ENCODE results near the gene CENPE. TPM values are rescaled to one million over a fixed set of nuclear protein-coding genes. Genes with fewer than 3 reads are reported as not detected.
"Not testable (repeated sequence)": the region's sequence is repeated elsewhere in the genome, so short reads cannot be mapped to it uniquely, and the experiment has no call there.

Gene CENPE
- not detected for total RNA-seq

- Histone ChIP-seq H3K4me1 (peaks cover 0 to 5% of the 10 kb centered on the region in 2 donors), H3K4me3 (peak within 1 kb of the TSS; percentile 61 to 99), H3K27ac (peak within 1 kb of the TSS; percentile 56 to 67), H3K36me3 (no peaks in the 10 kb centered on the region), H3K27me3 (no peaks in the 10 kb centered on the region), H3K9me3 (no peaks in the 10 kb centered on the region)
- no peak for TF ChIP-seq CTCF (IDR thresholded peaks at IDR 0.05)
- intact Hi-C loops (cut with DNase I): loop anchor here (2.0 to 10.0 kb wide), 3 partner anchors 176 to 1853 kb away; partner anchors contain the start of gene PPP3CA
- peak; percentile 36 to 91 for DNase-seq (ENCODE audit: low spot score in 2 of 2)
Observed at GRCh38 chr4:103198111-103198765, at the start of gene CENPE. CENPE (minus strand) TSS chr4:103198343; CDS start chr4:103198319, 24 bp downstream.

- H3K4me3 ChIP-seq: no peak overlapping the region
- no peak for DNase-seq (ENCODE audit: low spot score in 2 of 2)
- TF ChIP-seq CTCF (IDR thresholded peaks at IDR 0.05): no peak
- no peaks in the 10 kb centered on the region for H3K4me1 ChIP-seq
- no peaks in the 10 kb centered on the region for H3K27me3 ChIP-seq
- no peak overlapping the region for H3K27ac ChIP-seq
- no peaks in the 10 kb centered on the region for H3K36me3 ChIP-seq
- intact Hi-C loops (cut with DNase I): no loop called here
- no peaks in the 10 kb centered on the region for H3K9me3 ChIP-seq
Observed at GRCh38 chr4:103244251-103244650, 46.1 kb upstream of the CENPE start.

GRCh38 chr4:103230938-103231337, 32.8 kb upstream of the CENPE start:
- H3K9me3 ChIP-seq; H3K4me1 ChIP-seq; H3K36me3 ChIP-seq; intact Hi-C loops (cut with DNase I); DNase-seq (ENCODE audit: low spot score in 2 of 2); H3K27me3 ChIP-seq; H3K27ac ChIP-seq; H3K4me3 ChIP-seq: not testable (repeated sequence)

- H3K4me1 ChIP-seq; H3K27me3 ChIP-seq; intact Hi-C loops (cut with DNase I); H3K4me3 ChIP-seq; DNase-seq (ENCODE audit: low spot score in 2 of 2); H3K9me3 ChIP-seq; H3K36me3 ChIP-seq; H3K27ac ChIP-seq: not testable (repeated sequence)
Observed at GRCh38 chr4:103223556-103223955, 25.4 kb upstream of the CENPE start.

- Histone ChIP-seq H3K27me3 (no peaks in the 10 kb centered on the region), H3K4me3 (no peak overlapping the region), H3K27ac (no peak overlapping the region), H3K4me1 (no peaks in the 10 kb centered on the region), H3K36me3 (no peaks in the 10 kb centered on the region), H3K9me3 (no peaks in the 10 kb centered on the region)
- no peak for DNase-seq (ENCODE audit: low spot score in 2 of 2)
- intact Hi-C loops (cut with DNase I): no loop called here
- no peak for TF ChIP-seq CTCF (IDR thresholded peaks at IDR 0.05)
Observed at GRCh38 chr4:103207673-103208072, 9.5 kb upstream of the CENPE start.

- H3K36me3 ChIP-seq: no peaks in the 10 kb centered on the region
- TF ChIP-seq CTCF (IDR thresholded peaks at IDR 0.05): no peak
- no peak for DNase-seq (ENCODE audit: low spot score in 2 of 2)
Observed at GRCh38 chr4:103204111-103204510, 6.0 kb upstream of the CENPE start.

GRCh38 chr4:103201724-103202123, 3.6 kb upstream of the CENPE start:
- TF ChIP-seq CTCF (IDR thresholded peaks at IDR 0.05): no peak

More at GRCh38 chr4:103204111-103204510, 6.0 kb upstream of the CENPE start:
- intact Hi-C loops (cut with DNase I): no loop called here
- H3K27ac ChIP-seq: no peak overlapping the region
- no peaks in the 10 kb centered on the region for H3K9me3 ChIP-seq
- no peaks in the 10 kb centered on the region for H3K27me3 ChIP-seq
- H3K4me3 ChIP-seq: no peak overlapping the region
- no peaks in the 10 kb centered on the region for H3K4me1 ChIP-seq

More at GRCh38 chr4:103201724-103202123, 3.6 kb upstream of the CENPE start:
- Histone ChIP-seq H3K36me3 (no peaks in the 10 kb centered on the region), H3K4me3 (no peak overlapping the region), H3K27me3 (no peaks in the 10 kb centered on the region), H3K9me3 (no peaks in the 10 kb centered on the region), H3K4me1 (peaks cover 0 to 5% of the 10 kb centered on the region in 2 donors), H3K27ac (no peak overlapping the region)
- DNase-seq (ENCODE audit: low spot score in 2 of 2): no peak
- intact Hi-C loops (cut with DNase I): no loop called here
